ENCODE results near the gene CD70. TPM values are rescaled to one million over a fixed set of nuclear protein-coding genes. Genes with fewer than 3 reads are reported as not detected.
A peak's percentile ranks its signal among the peaks of the same experiment; 100 is the strongest.
"Not testable (repeated sequence)": the region's sequence is repeated elsewhere in the genome, so short reads cannot be mapped to it uniquely, and the experiment has no call there.

The CD70 gene
- total RNA-seq, 1 experiment from 2014 or later, result 2.3 TPM

DNA sequence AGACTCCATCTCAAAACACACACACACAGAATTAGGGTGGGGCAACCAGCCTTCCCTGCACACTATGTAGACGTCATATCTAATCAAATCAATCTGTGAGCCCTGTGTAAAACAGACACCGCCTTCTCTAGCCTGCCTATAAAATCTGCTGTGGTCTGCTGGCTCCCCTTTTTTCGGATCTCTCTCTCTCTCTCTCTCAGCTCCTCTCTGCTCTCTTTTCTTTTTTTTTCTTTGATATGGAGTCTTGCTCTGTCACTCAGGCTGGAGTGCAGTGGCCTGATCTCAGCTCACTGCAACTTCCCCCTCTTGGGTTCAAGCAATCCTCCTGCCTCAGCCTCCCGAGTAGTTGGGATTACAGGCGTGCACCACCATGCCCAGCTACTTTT, 11.8 kb upstream of the CD70 start:
- POLR2A ChIA-PET (ENCODE audit: unreplicated experiment), result no interaction called here
- Histone ChIP-seq H3K4me2 (ENCODE audit: low read length) (no peak overlapping the region), H3K36me3 (ENCODE audit: low read depth, low read length) (no peaks in the 10 kb centered on the region), H3K9me3 (ENCODE audit: low read length) (no peaks in the 10 kb centered on the region), H3F3A (ENCODE audit: low read length, unreplicated experiment) (no peaks in the 10 kb centered on the region), H3K9ac (ENCODE audit: low read length) (no peak overlapping the region), H2AFZ (ENCODE audit: low read length) (no peak overlapping the region), H3K4me1 (ENCODE audit: insufficient read depth, low read length) (0 out of 2 replicates have a peak, but pooled peaks cover 4% of the 10 kb centered on the region), H3K4me3 (ENCODE audit: low read length) (no peak overlapping the region), H3K79me2 (ENCODE audit: low read length) (no peaks in the 10 kb centered on the region), H3K9me2 (replicated peaks; ENCODE audit: low read length) (no peaks in the 10 kb centered on the region), H3K27me3 (ENCODE audit: low read length) (no peaks in the 10 kb centered on the region), H3K27ac (ENCODE audit: low read length) (no peak overlapping the region), H4K20me1 (ENCODE audit: low read length) (no peaks in the 10 kb centered on the region)
- no peak for TF ChIP-seq EZH2phosphoT487 (IDR thresholded peaks at IDR 0.05; ENCODE audit: borderline replicate concordance, low read length)
- TF ChIP-seq, protein P1, sequence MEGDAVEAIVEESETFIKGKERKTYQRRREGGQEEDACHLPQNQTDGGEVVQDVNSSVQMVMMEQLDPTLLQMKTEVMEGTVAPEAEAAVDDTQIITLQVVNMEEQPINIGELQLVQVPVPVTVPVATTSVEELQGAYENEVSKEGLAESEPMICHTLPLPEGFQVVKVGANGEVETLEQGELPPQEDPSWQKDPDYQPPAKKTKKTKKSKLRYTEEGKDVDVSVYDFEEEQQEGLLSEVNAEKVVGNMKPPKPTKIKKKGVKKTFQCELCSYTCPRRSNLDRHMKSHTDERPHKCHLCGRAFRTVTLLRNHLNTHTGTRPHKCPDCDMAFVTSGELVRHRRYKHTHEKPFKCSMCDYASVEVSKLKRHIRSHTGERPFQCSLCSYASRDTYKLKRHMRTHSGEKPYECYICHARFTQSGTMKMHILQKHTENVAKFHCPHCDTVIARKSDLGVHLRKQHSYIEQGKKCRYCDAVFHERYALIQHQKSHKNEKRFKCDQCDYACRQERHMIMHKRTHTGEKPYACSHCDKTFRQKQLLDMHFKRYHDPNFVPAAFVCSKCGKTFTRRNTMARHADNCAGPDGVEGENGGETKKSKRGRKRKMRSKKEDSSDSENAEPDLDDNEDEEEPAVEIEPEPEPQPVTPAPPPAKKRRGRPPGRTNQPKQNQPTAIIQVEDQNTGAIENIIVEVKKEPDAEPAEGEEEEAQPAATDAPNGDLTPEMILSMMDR (conservative IDR thresholded peaks at IDR 0.05; ENCODE audit: low read depth, low read length), result no peak
- TF ChIP-seq EZH2 (IDR thresholded peaks at IDR 0.05; ENCODE audit: low read length, unreplicated experiment), result no peak
- no TSS peak for BruUV-seq (replicated peaks)
- ATAC-seq (no peak), DNase-seq (no peak)
- intact Hi-C loops (cut with micrococcal nuclease), result no loop called here
- CTCF ChIA-PET, result no interaction called here

DNA sequence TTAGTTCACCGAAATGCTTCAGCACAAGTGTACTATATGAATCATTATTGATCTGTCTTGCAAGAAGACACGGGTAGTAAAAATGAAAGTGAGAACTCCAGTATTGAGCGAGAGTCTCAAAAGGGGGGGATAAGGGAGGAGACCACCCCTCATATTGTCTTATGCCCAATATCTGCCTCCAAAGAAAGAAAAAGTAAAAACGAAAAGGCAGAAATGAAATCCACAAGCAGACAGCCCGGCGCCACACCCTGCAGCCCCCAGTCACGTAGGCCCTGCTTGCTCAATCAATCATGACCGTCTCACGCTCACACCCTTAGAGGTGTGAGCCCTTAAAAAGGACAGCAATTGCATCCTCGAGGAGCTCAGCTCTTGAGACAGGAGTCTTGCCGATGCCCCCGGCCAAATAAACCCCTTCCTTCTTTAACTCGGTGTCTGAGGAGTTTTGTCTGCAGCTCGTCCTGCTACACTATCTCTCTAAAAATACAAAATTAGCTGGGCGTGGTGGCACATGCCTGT, 10.6 kb upstream of the CD70 start:
- H3K79me2 ChIP-seq (ENCODE audit: low read length); H3F3A ChIP-seq (ENCODE audit: low read length, unreplicated experiment); H3K27ac ChIP-seq (ENCODE audit: low read length); H3K27me3 ChIP-seq (ENCODE audit: low read length); ATAC-seq; DNase-seq; H4K20me1 ChIP-seq (ENCODE audit: low read length); H3K9ac ChIP-seq (ENCODE audit: low read length); CTCF ChIA-PET; H3K36me3 ChIP-seq (ENCODE audit: low read depth, low read length); H2AFZ ChIP-seq (ENCODE audit: low read length); H3K4me3 ChIP-seq (ENCODE audit: low read length); H3K9me2 ChIP-seq (replicated peaks; ENCODE audit: low read length); BruUV-seq (replicated peaks); intact Hi-C loops (cut with micrococcal nuclease); POLR2A ChIA-PET (ENCODE audit: unreplicated experiment); H3K9me3 ChIP-seq (ENCODE audit: low read length); H3K4me1 ChIP-seq (ENCODE audit: insufficient read depth, low read length): not testable (repeated sequence)
- H3K4me2 ChIP-seq (ENCODE audit: low read length), result peak overlapping the region; percentile 20; the same call in 1 of the 2 replicates

DNA sequence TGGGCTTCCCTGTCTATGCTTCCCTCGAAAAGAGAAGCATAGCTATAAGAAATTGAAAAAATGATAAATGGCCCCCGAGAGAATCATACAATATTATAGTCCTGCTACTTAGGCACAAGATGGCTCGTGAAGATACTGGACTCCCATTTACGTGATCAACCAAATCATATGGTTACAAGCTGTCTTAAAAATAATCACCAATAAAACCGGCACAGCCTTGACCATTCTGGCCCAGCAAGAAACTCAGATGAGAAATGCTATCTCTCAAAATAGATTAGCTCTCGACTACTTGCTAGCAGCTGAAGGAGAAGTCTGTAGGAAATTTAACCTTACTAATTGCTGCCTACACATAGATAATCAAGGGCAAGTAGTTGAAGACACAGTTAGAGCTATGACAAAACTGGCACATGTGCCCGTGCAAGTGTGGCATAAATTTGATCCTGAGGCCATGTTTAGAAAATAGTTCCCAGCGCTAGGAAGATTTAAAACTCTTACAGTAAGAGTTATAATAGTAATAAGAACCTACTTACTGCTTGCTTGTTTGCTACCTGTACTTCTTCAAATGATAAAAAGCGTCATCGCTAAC, 10.1 kb upstream of the CD70 start:
- H3K9ac ChIP-seq (ENCODE audit: low read length); H3K27ac ChIP-seq (ENCODE audit: low read length); H3K9me3 ChIP-seq (ENCODE audit: low read length); intact Hi-C loops (cut with micrococcal nuclease); H2AFZ ChIP-seq (ENCODE audit: low read length); H3F3A ChIP-seq (ENCODE audit: low read length, unreplicated experiment); H3K4me1 ChIP-seq (ENCODE audit: insufficient read depth, low read length); H3K36me3 ChIP-seq (ENCODE audit: low read depth, low read length); BruUV-seq (replicated peaks); POLR2A ChIA-PET (ENCODE audit: unreplicated experiment); CTCF ChIA-PET; DNase-seq; H3K4me3 ChIP-seq (ENCODE audit: low read length); H4K20me1 ChIP-seq (ENCODE audit: low read length); H3K79me2 ChIP-seq (ENCODE audit: low read length); H3K9me2 ChIP-seq (replicated peaks; ENCODE audit: low read length); ATAC-seq; H3K27me3 ChIP-seq (ENCODE audit: low read length): not testable (repeated sequence)
- H3K4me2 ChIP-seq (ENCODE audit: low read length), result peak overlapping the region; percentile 20; the same call in 1 of the 2 replicates

Measured in PC-3 (cell line).